PC-3 (cell line): ENCODE data around the gene AKAP8L. TPM values are rescaled to one million over a fixed set of nuclear protein-coding genes. Genes with fewer than 3 reads are reported as not detected.
"Not testable (repeated sequence)": the region's sequence is repeated elsewhere in the genome, so short reads cannot be mapped to it uniquely, and the experiment has no call there.

Experiments used
- ATAC-seq: fragments of 200-7000 bp; cut with Tn5 transposase; 2 replicates; pipeline ENCODE4 v1.9.1; 2020; ENCODE audit warnings: mild to moderate bottlenecking, moderate library complexity
- BruUV-seq: library from RNA; stranded (reverse); fragments of 400-500 nt; replicated peaks from 2 replicates; lab custom pipeline; 2021; lab: Mats Ljungman, UMichigan
- CTCF ChIA-PET: fragments of 300-600 bp; sonication (Branson Sonifier 250); formaldehyde crosslinking; loops from one replicate; lab custom pipeline; 2022; ENCODE audit warnings: antibody characterized with exemption; lab: Charles Lee
- POLR2A ChIA-PET: fragments of 300-600 bp; sonication (Branson Sonifier 250); formaldehyde crosslinking; loops from one replicate; lab custom pipeline; 2022; ENCODE audit warnings: antibody characterized with exemption; ENCODE audit not compliant: unreplicated experiment; lab: Charles Lee
- DNase-seq: peaks from one replicate; pipeline ENCODE4 v3.0.0-alpha.2; 2015
- H2AFZ ChIP-seq: fragments of 300-600 bp; sonication (generic); 2 replicates; pipeline ENCODE4 v1.6.0; 2016; ENCODE audit warnings: antibody characterized with exemption, low read length
- H3F3A ChIP-seq: fragments of 300-600 bp; sonication (generic); one replicate; pipeline ENCODE4 v1.6.0; 2017; ENCODE audit warnings: antibody characterized with exemption, low read length, control low read depth, mild to moderate bottlenecking; ENCODE audit not compliant: unreplicated experiment
- H3K27ac ChIP-seq: fragments of 300-600 bp; sonication (generic); 2 replicates; pipeline ENCODE4 v1.5.1; 2016; ENCODE audit warnings: mild to moderate bottlenecking, low read length
- H3K27me3 ChIP-seq: fragments of 300-600 bp; sonication (generic); 2 replicates; pipeline ENCODE4 v1.6.1; 2016; ENCODE audit warnings: low read length, mixed read lengths
- H3K36me3 ChIP-seq: fragments of 300-600 bp; sonication (generic); 2 replicates; pipeline ENCODE4 v1.6.1; 2016; ENCODE audit warnings: low read depth, mixed run types, low read length, mixed read lengths
- H3K4me1 ChIP-seq: fragments of 300-600 bp; sonication (generic); 2 replicates; pipeline ENCODE4 v1.5.1; 2016; ENCODE audit warnings: low read length; ENCODE audit not compliant: insufficient read depth
- H3K4me2 ChIP-seq: fragments of 300-600 bp; sonication (generic); 2 replicates; pipeline ENCODE4 v1.6.0; 2016; ENCODE audit warnings: low read length
- H3K4me3 ChIP-seq: fragments of 300-600 bp; sonication (generic); 2 replicates; pipeline ENCODE4 v1.5.1; 2016; ENCODE audit warnings: mild to moderate bottlenecking, low read length, mixed read lengths
- H3K79me2 ChIP-seq: fragments of 300-600 bp; sonication (generic); 2 replicates; pipeline ENCODE4 v1.6.1; 2017; ENCODE audit warnings: low read length, mixed read lengths
- H3K9ac ChIP-seq: fragments of 300-600 bp; sonication (generic); 2 replicates; pipeline ENCODE4 v1.6.0; 2016; ENCODE audit warnings: mild to moderate bottlenecking, low read length
- H3K9me2 ChIP-seq: fragments of 300-600 bp; sonication (generic); replicated peaks from 2 replicates; pipeline ENCODE4 v1.6.1; 2016; ENCODE audit warnings: mixed run types, low read length, mixed read lengths
- H3K9me3 ChIP-seq: fragments of 300-600 bp; sonication (generic); 2 replicates; pipeline ENCODE4 v1.6.1; 2016; ENCODE audit warnings: low read length, mixed read lengths
- H4K20me1 ChIP-seq: fragments of 300-600 bp; sonication (generic); 2 replicates; pipeline ENCODE4 v1.6.1; 2016; ENCODE audit warnings: low read length, mixed read lengths
- CTCF ChIP-seq: fragments of 300-600 bp; sonication (generic); conservative IDR thresholded peaks from 2 replicates; pipeline ENCODE4 v1.5.1; 2017; ENCODE audit warnings: antibody characterized with exemption, low read depth, mild to moderate bottlenecking, low read length
- EZH2 ChIP-seq: fragments of 300-600 bp; sonication (generic); IDR thresholded peaks from one replicate; pipeline ENCODE4 v1.6.1; 2017; ENCODE audit warnings: antibody characterized with exemption, mild to moderate bottlenecking, low read length; ENCODE audit not compliant: unreplicated experiment
- EZH2phosphoT487 ChIP-seq: fragments of 300-600 bp; sonication (generic); IDR thresholded peaks from 2 replicates; pipeline ENCODE4 v1.6.1; 2018; ENCODE audit warnings: mild to moderate bottlenecking, antibody characterized with exemption, low read length, borderline replicate concordance
- intact Hi-C: fragments of 100-400 bp; cut with micrococcal nuclease; formaldehyde crosslinking; loops from 2 replicates; pipeline ENCODE4 v1.9.0; 2023
- total RNA-seq: library from RNA; depleted of rRNA; stranded (reverse); fragments of >200 nt; gene quantifications from 2 replicates; pipeline ENCODE4 v1.2.3, GENCODE V29; 2014

Gene AKAP8L
- total RNA-seq, 1 experiment from 2014 or later = 97.9 TPM

GRCh38 chr19:15412832-15413231 lies 6.0 kb downstream of the AKAP8L start:
- no peak overlapping the region for H3K4me3 ChIP-seq
- BruUV-seq = no TSS peak
- CTCF ChIA-PET = interaction anchor here (0.6 kb wide), 1 partner anchor 40 kb away, joined by 3 read pairs; no protein-coding TSS in a partner anchor
- DNase-seq (no peak), ATAC-seq (no peak)
- H4K20me1 ChIP-seq = peaks cover 38% of the 10 kb centered on the region
- H3F3A ChIP-seq = no peaks in the 10 kb centered on the region
- TF ChIP-seq EZH2 (no peak), EZH2phosphoT487 (no peak), CTCF (no peak)
- no peaks in the 10 kb centered on the region for H3K9me2 ChIP-seq
- no peak overlapping the region for H3K9ac ChIP-seq
- POLR2A ChIA-PET = no interaction called here
- peaks cover 38% of the 10 kb centered on the region for H3K36me3 ChIP-seq
- H3K27ac ChIP-seq = no peak overlapping the region
- H3K27me3 ChIP-seq = no peaks in the 10 kb centered on the region
- H3K9me3 ChIP-seq = no peaks in the 10 kb centered on the region
- peaks cover 14% of the 10 kb centered on the region for H3K4me1 ChIP-seq
- H3K4me2 ChIP-seq = no peak overlapping the region
- peaks cover 100% of the 10 kb centered on the region for H3K79me2 ChIP-seq
- H2AFZ ChIP-seq = no peak overlapping the region
- intact Hi-C loops = loop anchor here (10.0 kb wide), 1 partner anchor 148 kb away; no protein-coding TSS in a partner anchor

DNA sequence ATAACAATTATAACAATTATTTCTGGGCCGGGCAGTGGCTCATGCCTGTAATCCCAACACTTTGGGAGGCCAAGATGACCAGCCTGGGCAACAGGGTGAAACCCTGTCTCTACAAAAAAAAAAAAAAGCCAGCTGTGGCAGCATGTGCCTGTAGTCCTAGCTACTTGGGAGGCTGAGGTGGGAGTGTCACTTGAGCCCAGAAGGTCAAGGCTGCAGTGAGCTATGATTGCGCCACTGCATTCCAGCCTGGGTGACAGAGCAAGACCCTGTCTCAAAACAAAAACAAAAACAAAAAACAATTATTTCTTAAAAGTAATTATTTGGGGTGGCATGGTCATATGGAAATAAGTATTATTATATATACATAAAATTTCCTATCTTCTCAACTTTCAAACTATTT lies 7.4 kb downstream of the AKAP8L start:
- BruUV-seq, DNase-seq, POLR2A ChIA-PET, H3K9ac ChIP-seq, H3K9me2 ChIP-seq, CTCF ChIA-PET, H3K4me1 ChIP-seq, H3K9me3 ChIP-seq, H3K27ac ChIP-seq, H3K4me2 ChIP-seq, H3K27me3 ChIP-seq, H3F3A ChIP-seq, H3K4me3 ChIP-seq, ATAC-seq, H2AFZ ChIP-seq: not testable (repeated sequence)
- Histone ChIP-seq H4K20me1 (peaks cover 36% of the 10 kb centered on the region), H3K79me2 (peaks cover 100% of the 10 kb centered on the region), H3K36me3 (peaks cover 35% of the 10 kb centered on the region)
- intact Hi-C loops = loop anchor here (10.0 kb wide), 1 partner anchor 147 kb away; no protein-coding TSS in a partner anchor

DNA sequence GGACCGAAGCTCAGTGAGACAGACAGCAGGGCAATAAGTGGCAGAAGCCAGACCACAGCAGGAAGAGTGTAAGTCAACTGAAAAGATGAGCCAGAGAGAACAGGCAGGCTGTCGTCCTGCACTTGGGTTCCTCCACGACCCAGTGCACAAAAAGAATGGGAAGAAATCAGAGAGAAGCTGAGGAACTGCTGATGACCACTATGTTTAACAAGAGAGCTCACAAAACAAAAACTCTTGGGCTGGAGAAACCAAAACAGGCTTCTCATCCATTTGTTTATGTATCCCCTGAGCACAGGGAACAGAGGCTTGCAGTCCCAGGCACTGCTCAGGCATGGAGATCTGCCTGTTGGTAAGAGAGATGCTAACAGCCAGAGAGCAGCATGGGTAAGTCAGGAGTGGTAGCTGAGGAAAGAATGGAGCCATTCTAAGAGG lies 14.0 kb downstream of the AKAP8L start:
- ATAC-seq = no peak
- Histone ChIP-seq H3K9me3 (no peaks in the 10 kb centered on the region), H2AFZ (no peak overlapping the region), H3F3A (no peaks in the 10 kb centered on the region), H3K27me3 (no peaks in the 10 kb centered on the region), H3K4me2 (no peak overlapping the region), H3K79me2 (peaks cover 81% of the 10 kb centered on the region), H3K9ac (no peak overlapping the region), H4K20me1 (peaks cover 43% of the 10 kb centered on the region), H3K27ac (no peak overlapping the region), H3K36me3 (peaks cover 25% of the 10 kb centered on the region; the same call in 1 of the 2 replicates), H3K4me1 (no peaks in the 10 kb centered on the region), H3K9me2 (no peaks in the 10 kb centered on the region), H3K4me3 (no peak overlapping the region)
- POLR2A ChIA-PET = no interaction called here
- BruUV-seq = no TSS peak
- intact Hi-C loops = no loop called here
- CTCF ChIA-PET = no interaction called here
- DNase-seq = no peak
- TF ChIP-seq EZH2 = no peak
- no peak for TF ChIP-seq EZH2phosphoT487
- no peak for TF ChIP-seq CTCF
